CD4-positive, alpha-beta T cell treated with Interleukin-10 for 1 hour (primary cell): ENCODE measurements around the gene PIGQ.
A peak's percentile ranks its signal among the peaks of the same experiment; 100 is the strongest.

Source experiments
- DNase-seq: peaks from one replicate; pipeline ENCODE4 v3.0.0-alpha.2; 2020

The PIGQ gene

GRCh38 chr16:556474-557173, 13.1 kb upstream of the PIGQ start:
- DNase-seq: no peak

- no peak for DNase-seq
Measured at GRCh38 chr16:557463-558297, 12.1 kb upstream of the PIGQ start.

DNA sequence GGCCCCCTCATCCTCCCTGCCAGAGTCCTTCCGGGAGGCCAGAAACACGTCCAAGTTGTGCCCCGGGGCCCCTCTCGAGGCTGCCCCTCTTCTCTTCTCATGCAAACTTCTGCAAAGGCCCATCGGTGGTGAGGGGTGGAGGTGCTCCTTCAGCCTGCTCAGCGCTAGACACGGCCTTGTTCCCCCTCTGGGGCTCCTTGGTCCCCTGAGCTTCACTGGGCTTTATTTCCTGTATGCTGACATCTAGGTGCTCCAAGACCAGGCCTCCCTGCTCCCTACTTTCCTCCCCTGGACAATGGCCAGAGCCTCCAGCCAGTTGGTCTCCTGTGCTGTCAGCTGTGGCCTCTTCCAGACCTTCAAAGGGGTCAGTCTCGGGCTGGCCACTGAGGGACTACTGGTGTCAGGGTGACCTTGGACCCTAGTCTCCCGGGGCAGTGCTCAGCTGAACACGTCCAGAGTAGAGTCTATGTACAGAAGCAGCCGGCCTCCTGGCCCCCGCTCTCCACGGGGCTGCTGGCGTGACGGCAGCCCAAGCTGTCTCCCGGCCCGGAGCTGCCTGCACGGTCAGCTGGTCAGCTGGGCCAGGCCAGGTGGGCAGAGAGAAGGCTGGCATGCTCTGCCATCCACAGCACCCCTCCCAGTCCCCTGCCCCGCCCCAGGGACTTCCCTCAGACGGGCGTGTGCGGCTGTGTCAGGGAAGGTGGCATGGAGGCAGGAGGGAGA, 11.3 kb upstream of the PIGQ start:
- no peak for DNase-seq

- no peak for DNase-seq
Measured at GRCh38 chr16:559021-559380, 10.8 kb upstream of the PIGQ start.

DNA sequence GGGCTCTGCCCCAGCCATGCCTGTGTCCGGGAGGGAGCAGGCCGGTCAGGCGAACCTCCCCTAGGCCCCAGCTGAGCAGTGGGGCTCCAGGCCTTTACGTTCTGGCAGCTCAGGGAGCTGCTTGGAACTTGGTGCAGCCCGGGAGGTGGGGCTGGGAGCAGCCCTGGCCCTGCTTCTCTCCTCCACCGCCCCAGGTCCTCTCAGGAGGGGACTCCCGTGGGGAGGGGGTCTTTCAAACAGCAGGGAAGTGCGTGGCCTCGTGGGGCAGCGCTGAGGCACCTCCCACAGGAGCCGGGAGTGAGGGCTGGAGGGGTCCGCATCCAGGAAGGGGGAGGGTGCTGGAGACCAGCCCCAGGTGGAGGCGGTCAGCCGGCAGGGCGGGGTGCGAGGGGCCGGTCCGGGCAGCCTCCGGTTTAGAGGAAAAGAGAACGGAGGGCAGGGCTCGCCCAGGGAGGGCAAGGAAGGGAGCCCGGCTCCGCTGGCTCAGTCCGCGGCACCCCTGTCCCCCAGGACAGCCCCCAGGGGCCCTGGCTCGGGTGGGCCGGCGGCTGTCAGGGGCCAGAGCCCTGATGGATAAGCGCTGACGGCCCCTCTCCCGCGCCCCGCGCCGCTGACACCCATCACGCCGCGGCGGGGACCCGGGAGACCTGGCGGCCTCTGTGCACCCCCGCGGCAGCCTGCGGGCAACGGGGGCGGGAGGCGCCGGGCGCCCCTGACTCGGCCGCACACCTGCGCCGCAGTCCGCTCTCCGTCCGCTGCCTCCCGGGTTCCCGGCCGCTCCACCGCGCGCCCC, 10.2 kb upstream of the PIGQ start:
- DNase-seq: no peak

GRCh38 chr16:560204-560700, 9.5 kb upstream of the PIGQ start, which contains the start of gene PRR35:
PRR35 (plus strand) TSS chr16:560394; CDS start chr16:563295, 2,901 bp downstream.
- no peak for DNase-seq

GRCh38 chr16:560701-561412, 8.9 kb upstream of the PIGQ start:
- no peak for DNase-seq

DNA sequence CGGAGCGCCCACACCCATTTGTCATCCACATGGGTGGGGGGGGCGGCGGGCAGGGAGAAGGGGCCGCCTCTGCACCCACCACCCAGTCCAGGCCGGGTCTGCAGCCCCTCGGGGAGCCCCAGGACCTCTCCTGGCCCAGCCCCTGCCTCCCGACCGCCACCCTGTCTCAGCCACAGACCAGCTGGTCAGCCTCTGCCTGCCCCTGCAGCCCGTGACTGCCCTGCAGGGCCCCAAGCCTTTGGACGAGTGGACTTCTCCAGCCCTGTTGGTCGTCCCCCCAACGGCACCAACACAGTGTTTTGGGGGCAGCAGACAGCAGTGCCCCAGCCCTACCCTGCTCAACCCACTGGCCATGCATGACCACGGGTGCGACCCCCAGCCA, 8.4 kb upstream of the PIGQ start:
- DNase-seq: no peak

GRCh38 chr16:561957-562938, 7.5 kb upstream of the PIGQ start:
- DNase-seq: no peak

- no peak for DNase-seq
Measured at GRCh38 chr16:563072-563644, 6.6 kb upstream of the PIGQ start.

DNA sequence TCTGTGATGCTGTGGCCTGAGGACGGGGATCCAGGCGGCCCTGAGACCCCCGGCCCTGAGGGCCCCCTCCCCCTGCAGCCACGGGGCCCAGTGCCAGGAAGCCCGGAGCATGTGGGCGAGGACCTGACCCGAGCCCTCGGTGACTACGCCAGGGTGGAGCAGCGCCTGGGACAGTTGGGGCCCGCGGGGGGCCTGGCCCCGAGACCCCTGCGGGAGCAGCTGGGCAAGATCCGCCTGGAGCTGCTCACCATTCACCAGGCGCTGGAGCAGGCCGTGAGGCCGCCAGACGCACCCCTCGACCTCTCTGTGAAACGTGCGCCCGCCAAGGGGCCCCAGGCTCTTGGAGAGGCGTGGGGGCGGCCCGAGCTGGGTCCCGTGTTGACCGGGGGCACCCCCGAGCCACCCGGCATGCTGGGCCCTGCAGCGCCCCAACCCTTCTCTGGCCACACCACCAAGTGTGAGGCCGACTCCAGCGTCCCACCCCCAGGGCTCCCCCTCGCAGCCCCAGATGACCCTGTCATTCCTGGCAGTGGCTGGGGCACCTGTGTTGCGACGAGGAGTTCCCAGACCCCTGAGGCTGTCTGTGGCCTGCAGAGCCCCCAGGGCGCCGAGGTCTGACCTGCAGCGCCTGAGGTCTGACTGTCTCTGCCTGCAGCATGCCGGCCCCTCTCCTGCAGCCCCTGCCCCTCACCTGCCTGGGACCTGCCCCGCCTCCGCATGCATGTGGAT, 4.9 kb upstream of the PIGQ start:
- DNase-seq: no peak

GRCh38 chr16:565419-566330, 4.1 kb upstream of the PIGQ start:
- no peak for DNase-seq

DNA sequence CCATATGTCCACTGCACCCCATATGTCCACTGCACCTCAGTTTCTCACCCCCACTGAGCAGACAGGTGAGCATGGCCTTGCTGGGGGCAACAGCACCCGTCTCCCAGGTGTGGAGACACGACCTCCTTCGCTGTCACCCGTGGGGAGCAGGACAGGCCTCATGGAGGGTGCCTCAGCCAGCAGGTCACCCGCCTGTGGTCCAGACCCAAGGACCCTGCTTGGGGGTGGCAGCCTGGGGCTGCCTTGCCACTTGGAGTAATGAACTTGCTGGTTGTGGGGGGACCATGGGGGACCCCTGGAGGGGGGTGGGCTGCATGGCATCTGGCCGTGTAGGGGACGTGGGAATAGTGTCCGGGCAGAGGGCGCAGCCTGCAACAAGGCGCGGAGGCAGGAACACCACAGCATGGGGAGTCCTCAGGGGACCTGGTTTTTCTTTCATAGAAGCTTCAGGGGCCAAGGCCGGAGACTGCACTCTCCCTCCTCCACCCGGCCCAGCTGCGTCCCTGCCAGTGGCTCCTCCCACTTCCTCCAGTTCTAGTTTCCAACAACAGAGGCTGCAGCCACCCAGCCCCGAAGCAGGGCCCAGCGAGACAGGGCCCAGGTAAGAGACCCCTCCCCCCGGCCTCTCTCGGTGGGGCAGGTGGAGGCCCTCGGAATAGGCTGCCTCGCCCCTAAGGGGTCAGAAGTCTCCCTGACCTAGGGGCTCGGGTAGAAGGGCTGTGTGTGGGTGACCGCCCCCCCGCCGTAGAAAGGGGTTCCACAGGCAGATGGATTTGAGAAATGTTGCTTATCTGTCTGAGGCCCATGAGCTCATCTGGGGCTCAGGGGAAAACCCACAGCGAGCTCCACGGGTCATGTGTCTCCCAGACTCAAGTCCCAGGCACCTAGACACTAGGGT, 3.0 kb upstream of the PIGQ start, which contains the start of gene NHLRC4:
TSS of gene NHLRC4 (plus strand) at position 531 of the 898 bp plus-strand sequence. CDS start 1,043 bp downstream, outside the sequence.
- DNase-seq: peak; percentile 53

DNA sequence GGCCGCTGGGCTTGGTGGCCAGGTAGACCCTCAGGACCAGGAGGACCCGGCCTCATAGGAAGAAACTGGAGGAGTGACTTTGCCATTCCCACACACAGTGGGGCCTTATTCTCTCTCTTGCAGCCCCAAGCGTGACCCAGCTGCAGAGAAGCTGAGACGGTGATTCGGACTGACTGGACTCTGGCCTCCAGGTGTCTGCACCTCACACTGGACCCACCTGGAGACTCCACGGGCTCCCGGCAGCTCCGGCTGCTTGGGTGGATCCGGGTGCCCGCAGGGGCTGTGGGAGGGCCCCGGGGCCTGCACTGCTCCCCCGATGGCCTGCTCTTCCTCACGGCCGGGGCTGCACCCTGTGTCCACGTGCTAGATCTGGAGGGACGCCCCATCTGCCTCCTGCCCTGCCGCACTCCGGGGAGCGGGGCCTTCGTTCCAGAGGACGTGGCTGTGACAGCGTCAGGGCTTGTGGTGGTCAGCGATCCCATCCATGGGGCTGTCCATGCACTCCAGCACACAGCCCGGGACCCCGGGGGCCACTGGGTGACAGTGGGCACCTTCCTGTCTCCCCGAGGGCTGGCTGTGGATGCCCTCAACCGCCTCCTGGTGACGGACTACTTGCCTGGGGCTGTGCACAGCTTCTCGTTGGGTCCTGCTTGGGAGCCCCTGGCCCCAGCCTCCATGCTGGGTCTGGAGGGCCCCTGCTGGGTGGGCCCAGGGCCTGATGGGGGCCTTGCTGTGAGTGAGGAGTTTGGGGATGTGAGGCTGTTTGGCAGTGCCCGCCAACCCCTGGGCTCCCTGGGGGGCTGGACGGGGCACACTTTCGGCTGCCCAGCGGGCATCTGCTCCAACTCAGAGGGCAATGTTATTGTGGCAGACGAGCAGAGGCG, 2.2 kb upstream of the PIGQ start:
- DNase-seq: no peak

GRCh38 chr16:568401-569258, 1.1 kb upstream of the PIGQ start:
- DNase-seq: no peak
